IPS-18c (cell line): ENCODE results near the gene KTN1.

Experiments used
- H3K4me3 ChIP-seq: 2 replicates; pipeline ENCODE4 v1.7.0; 2013; ENCODE audit warnings: low read depth, mild to moderate bottlenecking, low read length, moderate library complexity; ENCODE audit not compliant: insufficient read depth
- H3K9me3 ChIP-seq: one replicate; pipeline ENCODE4 v1.6.1; 2013; ENCODE audit warnings: mild to moderate bottlenecking, low read length, moderate library complexity; ENCODE audit not compliant: control insufficient read depth, insufficient read depth

KTN1 gene

GRCh38 chr14:55713486-55713885 lies 133.5 kb downstream of the KTN1 start:
- H3K9me3 ChIP-seq: no peaks in the 10 kb centered on the region
- H3K4me3 ChIP-seq: no peak overlapping the region

GRCh38 chr14:55715889-55716288 lies 135.9 kb downstream of the KTN1 start:
- Histone ChIP-seq H3K4me3 (no peak overlapping the region), H3K9me3 (no peaks in the 10 kb centered on the region)

- Histone ChIP-seq H3K9me3 (no peaks in the 10 kb centered on the region), H3K4me3 (no peak overlapping the region)
These were observed 137.6 kb downstream of the KTN1 start for GRCh38 chr14:55717621-55718020.

GRCh38 chr14:55718551-55718950 lies 138.5 kb downstream of the KTN1 start:
- no peak overlapping the region for H3K4me3 ChIP-seq
- H3K9me3 ChIP-seq: no peaks in the 10 kb centered on the region

GRCh38 chr14:55720796-55721195 lies 140.8 kb downstream of the KTN1 start:
- Histone ChIP-seq H3K4me3 (no peak overlapping the region), H3K9me3 (no peaks in the 10 kb centered on the region)

- no peaks in the 10 kb centered on the region for H3K9me3 ChIP-seq
These were observed 141.3 kb downstream of the KTN1 start for GRCh38 chr14:55721353-55721752.

GRCh38 chr14:55722054-55722453 lies 142.0 kb downstream of the KTN1 start:
- Histone ChIP-seq H3K9me3 (no peaks in the 10 kb centered on the region), H3K4me3 (no peak overlapping the region)

More at GRCh38 chr14:55721353-55721752, 141.3 kb downstream of the KTN1 start:
- no peak overlapping the region for H3K4me3 ChIP-seq

GRCh38 chr14:55724736-55725135 lies 144.7 kb downstream of the KTN1 start:
- no peaks in the 10 kb centered on the region for H3K9me3 ChIP-seq
- H3K4me3 ChIP-seq: no peak overlapping the region

- Histone ChIP-seq H3K9me3 (no peaks in the 10 kb centered on the region), H3K4me3 (no peak overlapping the region)
These were observed 150.7 kb downstream of the KTN1 start for GRCh38 chr14:55730592-55731310.

- H3K9me3 ChIP-seq: no peaks in the 10 kb centered on the region
- H3K4me3 ChIP-seq: no peak overlapping the region
These were observed 151.4 kb downstream of the KTN1 start for GRCh38 chr14:55731311-55731872.

- Histone ChIP-seq H3K4me3 (no peak overlapping the region), H3K9me3 (no peaks in the 10 kb centered on the region)
These were observed 152.0 kb downstream of the KTN1 start for GRCh38 chr14:55731881-55732498.

- Histone ChIP-seq H3K4me3 (no peak overlapping the region), H3K9me3 (no peaks in the 10 kb centered on the region)
These were observed 153.6 kb downstream of the KTN1 start for GRCh38 chr14:55733599-55733998.
